GM23248 (cell line): ENCODE measurements around the gene CEP78. TPM values are rescaled to one million over a fixed set of nuclear protein-coding genes. Genes with fewer than 3 reads are reported as not detected.
A peak's percentile ranks its signal among the peaks of the same experiment; 100 is the strongest.

Source experiments
- DNase-seq: peaks from one replicate; pipeline ENCODE4 v3.0.0-alpha.2; 2015
- H2AFZ ChIP-seq: fragments of 200-600 bp; sonication (generic); 2 replicates; pipeline ENCODE4 v1.6.1; 2016; ENCODE audit warnings: antibody characterized with exemption
- H3F3A ChIP-seq: fragments of 200-600 bp; sonication (generic); 2 replicates; pipeline ENCODE4 v1.6.1; 2016; ENCODE audit warnings: mild to moderate bottlenecking, antibody characterized with exemption, mixed run types; ENCODE audit not compliant: insufficient read depth
- H3K27ac ChIP-seq: fragments of 200-600 bp; sonication (generic); 2 replicates; pipeline ENCODE4 v1.5.1; 2016; ENCODE audit warnings: mild to moderate bottlenecking
- H3K27me3 ChIP-seq: fragments of 200-600 bp; sonication (generic); replicated peaks from 2 replicates; pipeline ENCODE4 v1.6.1; 2016; ENCODE audit warnings: mild to moderate bottlenecking; ENCODE audit not compliant: insufficient read depth
- H3K36me3 ChIP-seq: fragments of 200-600 bp; sonication (generic); 2 replicates; pipeline ENCODE4 v1.6.1; 2016; ENCODE audit warnings: low read depth, mild to moderate bottlenecking
- H3K4me1 ChIP-seq: fragments of 200-600 bp; sonication (generic); 2 replicates; pipeline ENCODE4 v1.6.1; 2016; ENCODE audit warnings: mild to moderate bottlenecking; ENCODE audit not compliant: insufficient read depth
- H3K4me2 ChIP-seq: fragments of 200-600 bp; sonication (generic); one replicate; pipeline ENCODE4 v1.6.1; 2016; ENCODE audit warnings: mild to moderate bottlenecking; ENCODE audit not compliant: unreplicated experiment
- H3K4me3 ChIP-seq: fragments of 200-600 bp; sonication (generic); 2 replicates; pipeline ENCODE4 v1.5.1; 2016; ENCODE audit warnings: mild to moderate bottlenecking
- H3K79me2 ChIP-seq: fragments of 200-600 bp; sonication (generic); 2 replicates; pipeline ENCODE4 v1.6.1; 2016; ENCODE audit warnings: mild to moderate bottlenecking; ENCODE audit not compliant: insufficient read depth
- H3K9ac ChIP-seq: fragments of 200-600 bp; sonication (generic); 2 replicates; pipeline ENCODE4 v1.6.1; 2016; ENCODE audit warnings: mild to moderate bottlenecking
- H3K9me2 ChIP-seq: fragments of 200-600 bp; sonication (generic); 2 replicates; pipeline ENCODE4 v1.6.1; 2016; ENCODE audit warnings: mixed run types, mild to moderate bottlenecking, moderate library complexity; ENCODE audit not compliant: insufficient read depth
- H3K9me3 ChIP-seq: fragments of 200-600 bp; sonication (generic); one replicate; pipeline ENCODE4 v1.6.1; 2017; ENCODE audit warnings: low read depth
- H4K20me1 ChIP-seq: fragments of 200-600 bp; sonication (generic); 2 replicates; pipeline ENCODE4 v1.6.0; 2016; ENCODE audit not compliant: insufficient read depth
- EZH2 ChIP-seq: fragments of 200-600 bp; sonication (generic); IDR thresholded peaks from 2 replicates; pipeline ENCODE4 v1.6.1; 2018; ENCODE audit warnings: antibody characterized with exemption, mild to moderate bottlenecking; ENCODE audit not compliant: insufficient read depth, poor library complexity, severe bottlenecking
- EZH2phosphoT487 ChIP-seq: fragments of 200-600 bp; sonication (generic); IDR thresholded peaks from 2 replicates; pipeline ENCODE4 v1.6.1; 2018; ENCODE audit warnings: antibody characterized with exemption, moderate library complexity, mild to moderate bottlenecking, low read depth; ENCODE audit not compliant: insufficient read depth
- WGBS, 2 experiments: methylation state at CpG; one replicate each; pipeline ENCODE4 v1.1.6; 2015 to 2017; ENCODE audit warnings: low lambda C conversion rate in 2 of 2, low coverage in 1 of 2; ENCODE audit errors: missing lambda C conversion rate in 2 of 2; 5-methylcytosine and 5-hydroxymethylcytosine counted together
- in situ Hi-C: fragments of 300-500 bp; cut with MboI; formaldehyde crosslinking; loops from 2 replicates; pipeline ENCODE4 v1.15.0; 2020
- polyA plus RNA-seq: library from polyadenylated mRNA; unstranded; fragments of >200 nt; fragmentation: Nextera tagmentation; extraction: Ambion mirVana; gene quantifications from 2 replicates; pipeline ENCODE4 v1.2.1, GENCODE V29; 2016
- total RNA-seq: library from RNA; depleted of rRNA; stranded (reverse); fragments of >200 nt; shearing (Covaris generic); gene quantifications from 2 replicates; pipeline ENCODE4 v1.2.3, GENCODE V29; 2014

CEP78 gene
- total and polyA plus RNA-seq, 2 experiments from 2014 or later, result 9.1 to 13.8 TPM

- Histone ChIP-seq H3K4me2 (no peak overlapping the region), H3F3A (no peaks in the 10 kb centered on the region), H3K79me2 (no peaks in the 10 kb centered on the region), H3K9me2 (no peaks in the 10 kb centered on the region), H3K36me3 (peaks cover 17% of the 10 kb centered on the region; the same call in 1 of the 2 replicates), H3K9me3 (no peaks in the 10 kb centered on the region), H3K27me3 (no peaks in the 10 kb centered on the region), H4K20me1 (no peaks in the 10 kb centered on the region), H3K9ac (no peak overlapping the region), H3K4me3 (no peak overlapping the region), H2AFZ (no peak overlapping the region), H3K27ac (no peak overlapping the region), H3K4me1 (no peaks in the 10 kb centered on the region)
- no peak for TF ChIP-seq EZH2
- TF ChIP-seq EZH2phosphoT487, result no peak
- in situ Hi-C loops, result no loop called here
- WGBS, 2 experiments, result 90 to 92% methylated on average over 4 of the region's 4 CpGs
- DNase-seq, result no peak
These were observed 17.4 kb downstream of the CEP78 start for GRCh38 chr9:78253285-78253684.

DNA sequence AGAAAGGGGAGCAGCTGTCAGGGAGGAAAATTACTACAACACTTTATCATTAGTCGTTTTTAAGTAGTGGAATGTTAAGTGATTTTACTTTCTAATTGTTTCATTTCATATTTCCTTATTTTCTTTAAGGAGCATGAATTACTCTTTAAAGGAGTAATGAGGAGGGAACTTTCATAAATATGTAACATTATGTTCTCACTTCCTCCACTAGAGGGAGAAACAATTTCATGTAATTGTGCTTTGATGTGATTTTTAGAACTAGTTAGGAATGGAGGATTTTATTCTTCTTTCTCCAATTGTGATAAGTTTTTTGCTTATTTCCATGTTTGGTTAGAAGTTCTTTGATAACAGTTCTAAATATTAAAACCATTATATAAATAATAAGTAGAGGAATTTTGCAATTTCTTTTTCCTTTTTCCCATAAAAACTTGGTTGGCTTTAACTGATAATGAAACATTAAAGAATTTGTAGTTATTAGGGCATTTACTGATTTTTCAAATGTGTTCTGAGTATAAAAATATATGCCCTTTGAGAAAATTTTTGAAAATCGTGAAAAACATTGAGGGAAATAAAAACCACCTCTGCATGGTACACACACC, 25.6 kb downstream of the CEP78 start:
- Histone ChIP-seq H3K9ac (no peak overlapping the region), H4K20me1 (no peaks in the 10 kb centered on the region), H3K27me3 (no peaks in the 10 kb centered on the region), H3K27ac (no peak overlapping the region), H3K4me3 (no peak overlapping the region), H3K4me1 (no peaks in the 10 kb centered on the region), H3F3A (no peaks in the 10 kb centered on the region), H3K36me3 (peaks cover 5% of the 10 kb centered on the region; the same call in 1 of the 2 replicates), H3K9me3 (no peaks in the 10 kb centered on the region), H3K79me2 (no peaks in the 10 kb centered on the region), H3K4me2 (no peak overlapping the region), H3K9me2 (no peaks in the 10 kb centered on the region), H2AFZ (no peak overlapping the region)
- in situ Hi-C loops, result no loop called here
- WGBS, 2 experiments, result 40 to 44% methylated on average over 2 of the region's 2 CpGs
- DNase-seq, result peak; percentile 56
- TF ChIP-seq EZH2phosphoT487 (no peak), EZH2 (no peak)

DNA sequence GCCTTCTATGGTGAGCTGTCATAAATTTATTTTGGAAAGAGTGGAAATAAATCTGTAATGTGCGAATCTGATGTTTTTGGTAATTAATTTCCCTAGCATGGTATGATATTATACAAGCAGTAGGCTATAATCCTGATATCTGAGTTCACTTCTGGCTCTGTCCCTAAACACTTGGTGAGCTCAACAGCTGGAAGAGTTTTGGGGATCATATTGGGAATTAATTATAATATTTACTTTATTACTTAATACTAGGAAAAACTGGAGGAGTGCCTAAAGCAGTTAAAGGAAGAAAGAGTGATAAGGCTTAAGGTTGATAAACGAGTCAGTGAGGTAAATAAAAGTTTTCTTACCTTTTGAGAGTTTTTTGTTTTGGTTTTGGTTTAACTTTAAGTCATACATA, 26.8 kb downstream of the CEP78 start:
- H3K9ac ChIP-seq, result no peak overlapping the region
- no peaks in the 10 kb centered on the region for H3K27me3 ChIP-seq
- in situ Hi-C loops, result no loop called here
- no peaks in the 10 kb centered on the region for H3F3A ChIP-seq
- H3K4me1 ChIP-seq, result no peaks in the 10 kb centered on the region
- no peaks in the 10 kb centered on the region for H4K20me1 ChIP-seq
- no peak overlapping the region for H2AFZ ChIP-seq
- TF ChIP-seq EZH2 (no peak), EZH2phosphoT487 (no peak)
- WGBS, 2 experiments, result 92 to 94% methylated on average over 2 of the region's 2 CpGs
- H3K4me2 ChIP-seq, result no peak overlapping the region
- H3K79me2 ChIP-seq, result no peaks in the 10 kb centered on the region
- no peaks in the 10 kb centered on the region for H3K9me3 ChIP-seq
- DNase-seq, result no peak
- H3K27ac ChIP-seq, result no peak overlapping the region
- peaks cover 13% of the 10 kb centered on the region; the same call in 1 of the 2 replicates for H3K36me3 ChIP-seq
- H3K4me3 ChIP-seq, result no peak overlapping the region
- no peaks in the 10 kb centered on the region for H3K9me2 ChIP-seq

GRCh38 chr9:78267889-78268288, 32.0 kb downstream of the CEP78 start:
- WGBS, 2 experiments, result 98 to 100% methylated on average over 4 of the region's 4 CpGs
- Histone ChIP-seq H4K20me1 (no peaks in the 10 kb centered on the region), H3K4me2 (no peak overlapping the region), H3K9ac (no peak overlapping the region), H3K27me3 (no peaks in the 10 kb centered on the region), H3K27ac (no peak overlapping the region), H3K4me3 (no peak overlapping the region), H3K9me2 (no peaks in the 10 kb centered on the region), H3K79me2 (no peaks in the 10 kb centered on the region), H3F3A (no peaks in the 10 kb centered on the region), H3K9me3 (no peaks in the 10 kb centered on the region), H3K4me1 (no peaks in the 10 kb centered on the region), H2AFZ (no peak overlapping the region), H3K36me3 (peaks cover 17% of the 10 kb centered on the region; the same call in 1 of the 2 replicates)
- DNase-seq, result no peak
- in situ Hi-C loops, result no loop called here
- TF ChIP-seq EZH2phosphoT487, result no peak
- no peak for TF ChIP-seq EZH2

GRCh38 chr9:78269784-78270183, 33.9 kb downstream of the CEP78 start:
- Histone ChIP-seq H3K79me2 (no peaks in the 10 kb centered on the region), H3K36me3 (peaks cover 14% of the 10 kb centered on the region; the same call in 1 of the 2 replicates), H2AFZ (no peak overlapping the region), H3K9me2 (no peaks in the 10 kb centered on the region), H3F3A (no peaks in the 10 kb centered on the region), H3K9ac (no peak overlapping the region), H4K20me1 (no peaks in the 10 kb centered on the region), H3K4me3 (no peak overlapping the region), H3K9me3 (no peaks in the 10 kb centered on the region), H3K27ac (no peak overlapping the region), H3K4me1 (no peaks in the 10 kb centered on the region), H3K4me2 (no peak overlapping the region), H3K27me3 (no peaks in the 10 kb centered on the region)
- TF ChIP-seq EZH2phosphoT487, result no peak
- TF ChIP-seq EZH2, result no peak
- in situ Hi-C loops, result no loop called here
- DNase-seq, result no peak
